Measurements from ENCODE around the gene KCNAB1.

DNA sequence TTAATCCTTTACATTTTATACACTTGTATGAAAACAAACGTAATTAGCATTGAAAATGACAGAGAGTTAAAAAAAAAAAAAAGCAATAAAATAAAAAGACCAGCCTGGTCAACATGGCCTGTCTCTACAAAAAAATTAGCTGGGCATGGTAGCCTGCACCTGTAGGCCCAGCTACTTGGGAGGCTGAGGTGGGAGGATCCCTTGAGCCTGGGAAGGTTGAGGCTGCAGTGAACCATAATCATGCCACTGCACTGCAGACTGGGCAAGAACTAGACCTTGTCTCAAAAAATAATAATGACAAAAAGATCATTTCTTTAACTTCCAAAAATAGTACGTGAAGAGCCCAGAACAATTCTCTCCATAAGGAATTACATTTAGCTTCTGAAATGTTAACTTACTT lies 432.6 kb downstream of the KCNAB1 start:
- TF ChIP-seq, protein P1, sequence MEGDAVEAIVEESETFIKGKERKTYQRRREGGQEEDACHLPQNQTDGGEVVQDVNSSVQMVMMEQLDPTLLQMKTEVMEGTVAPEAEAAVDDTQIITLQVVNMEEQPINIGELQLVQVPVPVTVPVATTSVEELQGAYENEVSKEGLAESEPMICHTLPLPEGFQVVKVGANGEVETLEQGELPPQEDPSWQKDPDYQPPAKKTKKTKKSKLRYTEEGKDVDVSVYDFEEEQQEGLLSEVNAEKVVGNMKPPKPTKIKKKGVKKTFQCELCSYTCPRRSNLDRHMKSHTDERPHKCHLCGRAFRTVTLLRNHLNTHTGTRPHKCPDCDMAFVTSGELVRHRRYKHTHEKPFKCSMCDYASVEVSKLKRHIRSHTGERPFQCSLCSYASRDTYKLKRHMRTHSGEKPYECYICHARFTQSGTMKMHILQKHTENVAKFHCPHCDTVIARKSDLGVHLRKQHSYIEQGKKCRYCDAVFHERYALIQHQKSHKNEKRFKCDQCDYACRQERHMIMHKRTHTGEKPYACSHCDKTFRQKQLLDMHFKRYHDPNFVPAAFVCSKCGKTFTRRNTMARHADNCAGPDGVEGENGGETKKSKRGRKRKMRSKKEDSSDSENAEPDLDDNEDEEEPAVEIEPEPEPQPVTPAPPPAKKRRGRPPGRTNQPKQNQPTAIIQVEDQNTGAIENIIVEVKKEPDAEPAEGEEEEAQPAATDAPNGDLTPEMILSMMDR (conservative IDR thresholded peaks at IDR 0.05 in 1 of 2, IDR thresholded peaks at IDR 0.05 in 1 of 2; ENCODE audit: extremely low read depth in 1 of 2, insufficient read depth in 1 of 2, low read depth in 1 of 2, low read length in 2 of 2), result no peak
- TF ChIP-seq EZH2 (IDR thresholded peaks at IDR 0.05; ENCODE audit: borderline replicate concordance, low read length), result no peak
